ENCODE data around the gene RNF141.

Gene RNF141

DNA sequence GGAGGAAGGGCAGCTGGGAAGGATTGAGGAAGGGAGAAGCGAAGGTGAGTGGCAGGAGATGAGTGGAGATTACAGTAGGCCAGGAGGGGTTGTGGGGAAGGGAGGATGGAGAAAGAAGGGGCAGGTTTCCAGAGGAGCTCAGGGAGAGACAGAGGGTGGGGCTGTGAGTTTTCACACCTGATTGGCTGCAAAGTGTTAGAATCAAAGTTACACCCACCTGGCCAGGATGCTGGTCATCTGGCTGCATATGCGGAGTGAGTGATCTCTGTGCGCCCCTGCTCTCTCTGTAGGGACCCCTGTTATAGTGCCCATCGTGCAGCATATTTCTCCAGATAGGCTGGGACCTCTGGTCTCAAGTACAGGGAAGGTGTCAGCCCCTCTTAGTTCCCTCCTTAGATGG lies 67.6 kb downstream of the RNF141 start:
- no peaks in the 10 kb centered on the region for H3K4me1 ChIP-seq (ENCODE audit: control insufficient read depth, insufficient read depth, low read length)
- DNase-seq (ENCODE audit: low read depth, low spot score), result no peak
- H3K27ac ChIP-seq (ENCODE audit: low read length), result no peak overlapping the region
- no peak overlapping the region for H3K4me3 ChIP-seq (ENCODE audit: low read length)
- H3K27me3 ChIP-seq (ENCODE audit: control insufficient read depth, insufficient read depth, low read length), result no peaks in the 10 kb centered on the region
- H3K36me3 ChIP-seq (ENCODE audit: control insufficient read depth, insufficient read depth, low read length), result no peaks in the 10 kb centered on the region
- 100% methylated on average over 1 of the region's 4 CpGs for WGBS (ENCODE audit: insufficient coverage, insufficient read length)
- no peaks in the 10 kb centered on the region for H3K9me3 ChIP-seq (ENCODE audit: control insufficient read depth, insufficient read depth, low read length)

DNA sequence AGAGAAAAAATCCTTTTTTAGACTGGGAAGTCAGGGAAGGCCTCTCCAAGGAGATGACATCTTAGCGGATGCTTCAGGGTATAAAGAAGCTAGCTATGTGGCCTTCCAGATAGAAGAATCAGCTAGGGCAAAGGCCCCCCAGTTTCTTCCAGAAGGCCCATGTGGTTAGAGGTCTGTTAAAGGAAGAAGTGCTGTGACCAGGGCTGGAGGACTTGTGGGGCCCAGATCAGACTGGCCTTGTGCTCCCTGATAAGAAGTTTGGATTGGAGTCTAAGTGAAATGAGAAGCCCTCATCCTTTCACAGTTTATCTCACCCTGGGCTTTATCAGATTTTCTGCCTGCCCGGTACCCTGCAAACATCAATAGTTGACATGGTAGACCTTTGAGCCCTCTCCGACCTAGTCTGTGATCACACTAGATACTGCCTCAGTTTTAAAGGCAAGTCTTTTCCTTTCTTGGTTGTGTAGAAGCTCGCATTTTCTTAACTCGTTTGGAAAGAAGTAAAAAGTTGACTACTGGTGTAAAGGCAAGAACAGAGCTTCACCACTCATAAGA lies 78.2 kb downstream of the RNF141 start:
- no peaks in the 10 kb centered on the region for H3K27me3 ChIP-seq (ENCODE audit: control insufficient read depth, insufficient read depth, low read length)
- no peaks in the 10 kb centered on the region for H3K36me3 ChIP-seq (ENCODE audit: control insufficient read depth, insufficient read depth, low read length)
- no peak overlapping the region for H3K4me3 ChIP-seq (ENCODE audit: low read length)
- DNase-seq (ENCODE audit: low read depth, low spot score), result no peak
- H3K9me3 ChIP-seq (ENCODE audit: control insufficient read depth, insufficient read depth, low read length), result no peaks in the 10 kb centered on the region
- WGBS (ENCODE audit: insufficient coverage, insufficient read length), result no CpG with 5 or more reads among the region's 5 CpGs
- no peaks in the 10 kb centered on the region for H3K4me1 ChIP-seq (ENCODE audit: control insufficient read depth, insufficient read depth, low read length)
- no peak overlapping the region for H3K27ac ChIP-seq (ENCODE audit: low read length)

Data from iPS DF 6.9 (cell line).